OCI-LY1 (cell line): ENCODE results near the gene GRID2IP.

Experiments used
- H2AFZ ChIP-seq: fragments of 200-600 bp; sonication (generic), shearing (Covaris generic); 2 replicates; pipeline ENCODE4 v1.6.0; 2014; ENCODE audit warnings: antibody characterized with exemption, mild to moderate bottlenecking, low read length
- H3F3A ChIP-seq: fragments of 200-600 bp; sonication (generic), shearing (Covaris generic); 2 replicates; pipeline ENCODE4 v1.6.0; 2014; ENCODE audit warnings: mild to moderate bottlenecking, antibody characterized with exemption, low read length, moderate library complexity; ENCODE audit not compliant: insufficient read depth
- H3K27ac ChIP-seq: fragments of 200-600 bp; sonication (generic); 2 replicates; pipeline ENCODE4 v1.5.1; 2014; ENCODE audit warnings: low read length, mixed run types, mild to moderate bottlenecking, low read depth; ENCODE audit not compliant: poor library complexity, severe bottlenecking
- H3K27me3 ChIP-seq: fragments of 200-600 bp; sonication (generic); 2 replicates; pipeline ENCODE4 v1.6.0; 2014; ENCODE audit warnings: antibody characterized with exemption, mild to moderate bottlenecking, low read length, moderate library complexity; ENCODE audit not compliant: insufficient read depth
- H3K36me3 ChIP-seq: fragments of 200-600 bp; sonication (generic); 2 replicates; pipeline ENCODE4 v1.6.1; 2014; ENCODE audit warnings: mild to moderate bottlenecking, antibody characterized with exemption, low read length, moderate library complexity, mixed read lengths; ENCODE audit not compliant: insufficient read depth
- H3K4me1 ChIP-seq: fragments of 200-600 bp; sonication (generic); 2 replicates; pipeline ENCODE4 v1.5.1; 2014; ENCODE audit warnings: mild to moderate bottlenecking, low read length, moderate library complexity; ENCODE audit not compliant: insufficient read depth, severe bottlenecking
- H3K4me2 ChIP-seq: fragments of 200-600 bp; sonication (generic), shearing (Covaris generic); 2 replicates; pipeline ENCODE4 v1.6.1; 2014; ENCODE audit warnings: low read length
- H3K4me3 ChIP-seq: fragments of 200-600 bp; sonication (generic); 2 replicates; pipeline ENCODE4 v1.5.1; 2014; ENCODE audit warnings: low read length, low read depth, mild to moderate bottlenecking, mixed read lengths; ENCODE audit not compliant: poor library complexity, severe bottlenecking
- H3K79me2 ChIP-seq: fragments of 200-600 bp; shearing (Covaris generic); 2 replicates; pipeline ENCODE4 v1.6.1; 2016; ENCODE audit warnings: mixed run types, low read length, mixed read lengths; ENCODE audit not compliant: insufficient read depth
- H3K9ac ChIP-seq: fragments of 200-600 bp; sonication (generic), shearing (Covaris generic); 2 replicates; pipeline ENCODE4 v1.6.1; 2014; ENCODE audit warnings: mild to moderate bottlenecking, low read length, mixed read lengths
- H3K9me2 ChIP-seq: fragments of 200-600 bp; sonication (generic), shearing (Covaris generic); 2 replicates; pipeline ENCODE4 v1.6.1; 2014; ENCODE audit warnings: low read depth, mild to moderate bottlenecking, low read length, mixed read lengths
- H3K9me3 ChIP-seq: fragments of 200-600 bp; shearing (Covaris generic); 2 replicates; pipeline ENCODE4 v1.6.1; 2014; ENCODE audit warnings: low read length, mixed read lengths
- H4K20me1 ChIP-seq: fragments of 200-600 bp; sonication (generic), shearing (Covaris generic); 2 replicates; pipeline ENCODE4 v1.6.0; 2016; ENCODE audit warnings: mild to moderate bottlenecking, low read length; ENCODE audit not compliant: insufficient read depth
- CTCF ChIP-seq: fragments of 200-600 bp; sonication (generic), shearing (Covaris generic); IDR thresholded peaks from 2 replicates; pipeline ENCODE4 v1.5.1; 2017; ENCODE audit warnings: mild to moderate bottlenecking, antibody characterized with exemption, low read length, moderate library complexity, mixed read lengths
- EZH2 ChIP-seq: fragments of 200-600 bp; sonication (generic), shearing (Covaris generic); IDR thresholded peaks from 2 replicates; pipeline ENCODE4 v1.8.0; 2017; ENCODE audit warnings: borderline replicate concordance, mixed run types, mild to moderate bottlenecking, antibody characterized with exemption, low read length, moderate library complexity, mixed read lengths

The GRID2IP gene

DNA sequence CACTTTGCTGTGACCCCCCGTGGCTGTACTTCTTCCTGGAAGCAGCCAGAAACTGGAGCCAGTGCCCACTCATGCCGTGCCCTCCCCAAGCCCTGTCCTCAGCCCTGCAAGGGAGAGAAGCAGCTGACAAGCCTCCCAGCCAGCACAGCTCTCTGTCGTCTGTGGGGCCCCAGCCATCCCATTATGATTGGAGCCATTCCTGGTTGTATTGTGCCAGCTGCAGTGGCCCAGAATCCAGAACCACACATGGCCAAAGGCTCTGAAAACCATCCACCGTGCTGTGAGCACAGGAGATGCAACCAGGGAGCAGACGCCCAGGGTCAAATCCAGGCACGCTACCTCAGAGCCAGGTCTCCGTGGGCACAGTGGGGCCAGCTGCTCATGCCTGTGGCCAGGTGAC lies 18.7 kb downstream of the GRID2IP start:
- peaks cover 4% of the 10 kb centered on the region; the same call in 1 of the 2 replicates for H3K27me3 ChIP-seq
- no peak overlapping the region for H3K27ac ChIP-seq
- no peaks in the 10 kb centered on the region for H3K9me2 ChIP-seq
- H4K20me1 ChIP-seq, result no peaks in the 10 kb centered on the region
- H3K4me2 ChIP-seq, result no peak overlapping the region
- H2AFZ ChIP-seq, result no peak overlapping the region
- no peaks in the 10 kb centered on the region for H3K36me3 ChIP-seq
- H3K4me3 ChIP-seq, result no peak overlapping the region
- no peak overlapping the region for H3K9ac ChIP-seq
- no peaks in the 10 kb centered on the region for H3K79me2 ChIP-seq
- no peak for TF ChIP-seq EZH2
- no peak for TF ChIP-seq CTCF
- no peaks in the 10 kb centered on the region for H3K9me3 ChIP-seq
- no peaks in the 10 kb centered on the region for H3F3A ChIP-seq
- H3K4me1 ChIP-seq, result peaks cover 7% of the 10 kb centered on the region

DNA sequence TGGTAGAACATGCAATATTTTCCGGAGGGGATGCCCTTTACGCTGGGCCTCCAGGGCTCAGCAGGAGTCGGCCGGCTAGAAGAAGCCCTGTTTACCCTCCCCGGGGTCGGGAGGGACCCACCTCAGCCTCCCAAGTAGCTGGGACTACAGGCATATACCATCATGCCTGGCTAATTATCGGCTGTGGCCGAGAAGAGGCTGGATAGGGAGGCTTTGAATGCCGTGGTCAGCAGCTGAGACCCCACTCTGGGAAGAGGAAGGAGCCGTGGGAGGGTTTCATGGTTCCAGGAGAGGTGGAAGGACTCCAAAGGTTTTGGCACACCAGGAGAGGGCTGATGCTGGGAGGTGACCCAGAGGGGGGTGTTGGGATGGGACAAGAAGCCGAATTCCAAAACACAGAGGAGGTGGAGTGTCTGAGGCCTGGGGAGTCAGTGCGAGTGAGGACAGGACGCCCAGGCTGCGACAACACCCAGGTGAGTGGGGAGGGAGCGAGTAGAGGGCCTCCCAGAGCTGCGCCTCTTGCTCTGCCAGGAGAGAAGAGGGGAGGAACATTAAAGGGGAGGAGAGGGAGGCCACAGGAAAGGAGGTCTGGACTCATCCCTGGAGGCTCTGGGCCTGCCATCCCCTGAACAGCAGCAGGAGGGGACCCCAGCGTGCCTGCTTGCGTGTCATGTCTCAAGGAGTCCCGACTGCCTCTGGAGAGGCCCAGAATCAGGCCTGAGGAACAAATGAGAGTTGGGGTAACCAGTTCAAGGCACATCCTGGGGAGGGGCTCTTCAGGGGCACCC lies 19.6 kb downstream of the GRID2IP start:
- no peaks in the 10 kb centered on the region for H4K20me1 ChIP-seq
- H3K9me3 ChIP-seq, result no peaks in the 10 kb centered on the region
- H3K9me2 ChIP-seq, result no peaks in the 10 kb centered on the region
- no peak overlapping the region for H3K27ac ChIP-seq
- peak overlapping the region; percentile 87 for H3K4me2 ChIP-seq
- no peaks in the 10 kb centered on the region for H3F3A ChIP-seq
- no peak overlapping the region for H2AFZ ChIP-seq
- TF ChIP-seq EZH2 (no peak), CTCF (no peak)
- H3K9ac ChIP-seq, result peak overlapping the region; percentile 54; the same call in 1 of the 2 replicates
- no peaks in the 10 kb centered on the region for H3K36me3 ChIP-seq
- peaks cover 11% of the 10 kb centered on the region; the same call in 1 of the 2 replicates for H3K27me3 ChIP-seq
- no peaks in the 10 kb centered on the region for H3K79me2 ChIP-seq
- peak overlapping the region; percentile 66 for H3K4me3 ChIP-seq
- H3K4me1 ChIP-seq, result peaks cover 7% of the 10 kb centered on the region

DNA sequence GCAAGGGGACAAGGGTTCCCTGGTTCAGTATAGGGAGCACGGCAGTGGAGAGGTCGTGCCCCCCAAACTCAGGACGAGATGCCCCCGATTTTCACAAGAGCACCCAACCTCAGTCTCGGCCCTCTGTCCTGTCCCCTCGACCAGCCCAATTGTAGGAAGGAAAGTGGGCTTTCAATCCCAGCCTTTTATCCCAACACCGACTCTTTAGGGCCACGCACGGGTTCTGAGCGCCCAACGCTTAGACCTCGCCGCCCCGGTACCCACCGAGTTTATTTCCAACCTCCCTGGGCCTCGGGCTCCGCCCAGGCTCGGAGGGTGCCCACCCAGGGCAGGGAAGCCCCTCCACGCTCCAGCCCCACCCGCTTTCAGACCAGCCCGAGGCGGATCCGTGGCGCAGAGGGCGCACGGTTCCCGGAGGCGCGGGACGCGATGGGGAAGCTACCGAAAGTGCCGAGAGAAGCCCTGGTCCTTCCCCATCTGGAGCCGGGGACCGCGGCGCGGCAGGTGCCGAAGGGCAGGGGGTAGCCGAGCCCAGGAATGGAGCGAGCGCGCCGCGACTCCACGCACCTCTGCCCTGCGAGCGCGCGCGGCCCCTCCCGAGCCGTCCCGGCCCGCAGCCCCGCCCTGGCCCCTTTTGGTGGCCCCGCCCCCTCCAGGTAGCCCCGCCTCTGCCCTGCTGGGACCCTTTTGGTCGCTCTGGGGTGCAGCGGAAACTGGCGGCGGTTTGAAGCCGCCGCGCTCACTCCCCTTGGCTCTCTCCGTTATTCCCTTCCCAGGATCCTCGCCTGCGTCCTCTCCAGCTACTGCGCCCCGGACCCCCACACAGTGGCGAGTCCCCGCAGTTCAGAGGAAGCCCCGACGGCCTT lies 20.4 kb downstream of the GRID2IP start:
- H3K27ac ChIP-seq, result no peak overlapping the region
- H3F3A ChIP-seq, result no peaks in the 10 kb centered on the region
- no peaks in the 10 kb centered on the region for H3K9me2 ChIP-seq
- no peak for TF ChIP-seq EZH2
- TF ChIP-seq CTCF, result no peak
- H2AFZ ChIP-seq, result no peak overlapping the region
- peaks cover 7% of the 10 kb centered on the region for H3K4me1 ChIP-seq
- peaks cover 12% of the 10 kb centered on the region; the same call in 1 of the 2 replicates for H3K27me3 ChIP-seq
- no peaks in the 10 kb centered on the region for H3K36me3 ChIP-seq
- no peaks in the 10 kb centered on the region for H3K9me3 ChIP-seq
- peak overlapping the region; percentile 54; the same call in 1 of the 2 replicates for H3K9ac ChIP-seq
- peak overlapping the region; percentile 66 for H3K4me3 ChIP-seq
- no peaks in the 10 kb centered on the region for H3K79me2 ChIP-seq
- peak overlapping the region; percentile 87 for H3K4me2 ChIP-seq
- no peaks in the 10 kb centered on the region for H4K20me1 ChIP-seq
